Activated CD4-positive, alpha-beta T cell treated with anti-CD3 and anti-CD28 coated beads for 36 hours (primary cell): ENCODE data around the gene CFAP46. TPM values are rescaled to one million over a fixed set of nuclear protein-coding genes. Genes with fewer than 3 reads are reported as not detected.

Source experiments
- ATAC-seq: fragments of 200-7000 bp; cut with Tn5 transposase; one replicate; pipeline ENCODE4 v1.10.0; 2021; ENCODE audit warnings: mild to moderate bottlenecking, moderate library complexity
- CTCF ChIA-PET: fragments of 350-600 bp; sonication (Branson Sonifier 250); formaldehyde crosslinking; loops from one replicate; lab custom pipeline; 2021; ENCODE audit warnings: antibody characterized with exemption; lab: Charles Lee
- POLR2A ChIA-PET: fragments of 350-600 bp; sonication (Branson Sonifier 250); formaldehyde crosslinking; loops from one replicate; lab custom pipeline; 2021; ENCODE audit warnings: antibody characterized with exemption, inconsistent platforms; lab: Charles Lee
- DNase-seq: peaks from one replicate; pipeline ENCODE4 v3.0.0-alpha.2; 2020
- H3K27ac Mint-ChIP-seq: one replicate; pipeline ENCODE4 v1.8.0; 2021; ENCODE audit warnings: mixed read lengths
- H3K27me3 Mint-ChIP-seq: one replicate; pipeline ENCODE4 v1.8.0; 2021; ENCODE audit warnings: mixed read lengths
- H3K36me3 Mint-ChIP-seq: one replicate; pipeline ENCODE4 v1.8.0; 2021; ENCODE audit warnings: low read depth, mixed read lengths
- H3K4me1 Mint-ChIP-seq: one replicate; pipeline ENCODE4 v1.8.0; 2021; ENCODE audit warnings: mixed read lengths
- H3K4me3 Mint-ChIP-seq: one replicate; pipeline ENCODE4 v1.8.0; 2021; ENCODE audit warnings: mild to moderate bottlenecking, moderate library complexity, mixed read lengths
- H3K9me3 Mint-ChIP-seq: one replicate; pipeline ENCODE4 v1.8.0; 2021; ENCODE audit warnings: low read depth, mixed read lengths
- intact Hi-C, 2 experiments: fragments of 100-400 bp; cut with DNase I in 1 of 2; cut with micrococcal nuclease in 1 of 2; formaldehyde crosslinking; loops; one replicate each; pipeline versions ENCODE4 v1.14.2 to v1.15.1; 2022 to 2024; cut with DNase I, micrococcal nuclease
- total RNA-seq, 2 experiments: library from RNA; stranded (reverse); gene quantifications; one replicate each; pipeline ENCODE4 v1.2.3, GENCODE V29; 2021

Gene CFAP46
- total RNA-seq, 2 experiments from 2014 or later = 0.16 to 0.21 TPM

GRCh38 chr10:132884041-132884440 is 58.3 kb downstream of the CFAP46 start:
- no peaks in the 10 kb centered on the region for H3K36me3 Mint-ChIP-seq
- DNase-seq = no peak
- POLR2A ChIA-PET = no interaction called here
- CTCF ChIA-PET = no interaction called here
- no peak for ATAC-seq
- H3K27me3 Mint-ChIP-seq = peaks cover 3% of the 10 kb centered on the region
- no peak overlapping the region for H3K4me3 Mint-ChIP-seq
- no peaks in the 10 kb centered on the region for H3K4me1 Mint-ChIP-seq
- H3K9me3 Mint-ChIP-seq = no peaks in the 10 kb centered on the region
- H3K27ac Mint-ChIP-seq = no peak overlapping the region
- intact Hi-C loops = no loop called here

DNA sequence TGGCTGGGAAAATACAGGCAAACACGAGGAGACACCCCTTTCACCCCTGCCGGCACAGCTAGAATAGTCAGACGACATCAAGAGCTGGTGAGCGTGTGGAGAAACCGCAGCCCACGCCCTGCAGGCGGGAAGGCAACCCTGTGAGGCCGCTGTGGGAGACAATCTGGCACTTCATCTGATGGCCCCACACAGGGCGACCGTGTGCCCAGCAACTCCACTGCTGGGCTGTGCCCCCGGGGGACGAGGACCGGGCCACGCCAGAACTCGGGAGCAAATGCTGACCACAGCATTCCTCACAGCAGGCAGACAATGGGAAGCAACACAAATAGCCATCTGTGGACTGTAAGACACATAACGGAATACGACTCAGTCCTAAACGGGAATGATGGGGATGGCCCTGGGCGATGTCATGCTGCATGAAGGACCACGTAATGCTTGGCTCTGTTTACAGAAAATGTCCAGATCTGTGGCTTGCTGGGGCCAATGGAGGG is 58.9 kb downstream of the CFAP46 start:
- Mint-ChIP-seq H3K9me3 (no peaks in the 10 kb centered on the region), H3K36me3 (no peaks in the 10 kb centered on the region)
- no peak for ATAC-seq

DNA sequence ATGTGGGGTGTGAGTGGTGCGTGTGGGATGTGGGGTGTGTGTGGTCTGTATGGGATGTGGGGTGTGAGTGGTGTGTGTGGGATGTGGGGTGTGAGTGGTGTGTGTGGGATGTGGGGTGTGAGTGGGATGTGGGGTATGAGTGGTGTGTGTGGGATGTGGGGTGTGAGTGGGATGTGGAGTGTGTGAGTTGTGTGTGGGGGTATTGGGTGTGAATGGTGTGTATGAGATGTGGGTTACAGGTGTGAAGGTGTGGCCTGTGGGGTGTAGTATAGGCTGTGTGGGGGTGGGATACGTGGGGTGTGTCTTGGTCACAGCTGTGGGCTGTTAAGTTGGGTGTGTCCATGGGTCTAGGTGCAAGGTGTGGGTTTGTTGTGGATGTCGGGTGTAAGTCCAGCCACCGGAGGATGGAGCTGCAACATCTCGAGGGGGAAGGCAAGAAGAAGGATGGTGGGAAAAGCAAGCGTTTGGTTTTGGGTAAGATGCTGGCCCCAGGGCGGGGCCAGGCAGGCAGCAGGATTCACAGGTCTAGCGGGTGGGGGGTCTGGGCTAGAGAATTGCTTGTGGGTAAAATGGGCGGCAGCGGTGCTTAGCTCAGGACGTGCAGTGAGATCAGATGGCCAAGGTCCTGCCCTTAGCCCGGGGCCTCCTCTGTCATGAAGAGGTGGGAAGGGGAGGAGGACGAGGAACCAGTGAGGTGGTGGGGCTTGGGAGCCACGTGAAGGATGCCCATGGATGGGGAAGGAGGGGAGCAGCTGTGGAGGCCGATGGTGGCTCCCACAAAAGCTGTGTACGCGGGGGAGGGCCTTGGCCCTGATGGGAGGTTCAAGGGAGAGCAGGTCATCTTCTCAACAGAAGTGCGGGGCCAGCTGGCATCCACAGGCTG is 60.1 kb downstream of the CFAP46 start:
- H3K9me3 Mint-ChIP-seq = no peaks in the 10 kb centered on the region
- intact Hi-C loops = no loop called here
- no peaks in the 10 kb centered on the region for H3K4me1 Mint-ChIP-seq
- H3K27ac Mint-ChIP-seq = no peak overlapping the region
- H3K36me3 Mint-ChIP-seq = no peaks in the 10 kb centered on the region
- DNase-seq (no peak), ATAC-seq (no peak)
- CTCF ChIA-PET = no interaction called here
- H3K27me3 Mint-ChIP-seq = peaks cover 7% of the 10 kb centered on the region
- H3K4me3 Mint-ChIP-seq = no peak overlapping the region
- POLR2A ChIA-PET = no interaction called here

More for the DNA sequence above, 58.9 kb downstream of the CFAP46 start:
- no peak for DNase-seq
- CTCF ChIA-PET = interaction anchor here (0.7 kb wide), 1 partner anchor 18 kb away, joined by 3 read pairs; no protein-coding TSS in a partner anchor
- Mint-ChIP-seq H3K27ac (no peak overlapping the region), H3K4me3 (no peak overlapping the region), H3K27me3 (peaks cover 5% of the 10 kb centered on the region), H3K4me1 (no peaks in the 10 kb centered on the region)
- POLR2A ChIA-PET = no interaction called here
- intact Hi-C loops = no loop called here

- Mint-ChIP-seq H3K36me3 (no peaks in the 10 kb centered on the region), H3K9me3 (no peaks in the 10 kb centered on the region), H3K4me1 (no peaks in the 10 kb centered on the region), H3K27me3 (peaks cover 7% of the 10 kb centered on the region), H3K27ac (no peak overlapping the region), H3K4me3 (no peak overlapping the region)
- DNase-seq (no peak), ATAC-seq (no peak)
- ChIA-PET CTCF (interaction anchor here (0.6 kb wide), 2 partner anchors 346 to 407 kb away, joined by 3 to 6 read pairs; no protein-coding TSS in a partner anchor), POLR2A (no interaction called here)
- intact Hi-C loops = no loop called here
Observed at GRCh38 chr10:132881186-132881920, 61.0 kb downstream of the CFAP46 start.

DNA sequence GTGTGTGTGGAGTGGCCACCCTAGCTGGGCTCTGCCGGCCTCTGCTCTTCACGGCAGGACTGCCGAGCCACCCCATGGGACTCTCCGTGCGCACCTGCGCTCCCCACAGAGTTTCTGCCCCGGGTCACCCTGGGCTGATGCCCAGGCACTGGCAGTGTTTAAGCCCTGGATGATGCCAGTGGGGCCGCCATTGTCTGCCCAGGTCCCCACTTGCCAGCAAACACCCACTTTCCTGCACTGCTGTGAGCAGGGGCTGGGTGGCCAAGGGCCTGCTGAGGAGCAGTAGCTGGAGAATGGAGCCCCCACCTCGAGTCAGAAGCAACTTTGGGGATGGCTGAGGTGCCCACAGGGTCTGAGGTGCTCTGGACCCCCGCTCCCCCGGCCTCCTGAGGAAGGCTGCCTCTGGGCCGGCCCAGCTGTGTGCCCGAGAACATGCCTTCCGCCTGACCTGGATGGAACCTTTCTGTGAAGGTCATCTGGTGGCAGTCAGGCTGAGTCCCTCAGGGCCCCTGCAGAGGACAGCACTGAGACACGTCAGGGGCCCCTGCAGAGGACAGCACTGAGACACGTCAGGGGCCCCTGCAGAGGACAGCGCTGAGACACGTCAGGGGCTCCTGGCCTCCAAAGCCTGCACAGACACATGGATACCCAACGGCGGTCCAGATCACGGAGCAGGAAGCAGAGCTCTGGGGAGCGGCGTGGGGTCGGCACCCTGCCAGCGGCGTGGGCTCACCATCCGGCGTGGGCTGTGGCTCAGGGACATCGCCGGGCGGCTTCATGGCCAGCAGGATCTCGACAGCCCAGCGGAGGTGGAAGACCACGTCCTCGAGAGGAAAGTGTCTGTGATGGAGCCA is 62.0 kb downstream of the CFAP46 start:
- intact Hi-C loops = no loop called here
- POLR2A ChIA-PET = no interaction called here
- H3K9me3 Mint-ChIP-seq = peaks cover 2% of the 10 kb centered on the region
- H3K36me3 Mint-ChIP-seq = no peaks in the 10 kb centered on the region
- no peak for ATAC-seq
- no peak overlapping the region for H3K4me3 Mint-ChIP-seq
- CTCF ChIA-PET = no interaction called here
- H3K27ac Mint-ChIP-seq = no peak overlapping the region
- peaks cover 14% of the 10 kb centered on the region for H3K27me3 Mint-ChIP-seq
- no peak for DNase-seq
- H3K4me1 Mint-ChIP-seq = no peaks in the 10 kb centered on the region

GRCh38 chr10:132879408-132880127 is 62.8 kb downstream of the CFAP46 start:
- CTCF ChIA-PET = no interaction called here
- DNase-seq = no peak
- no peak for ATAC-seq
- H3K4me1 Mint-ChIP-seq = no peaks in the 10 kb centered on the region
- intact Hi-C loops = no loop called here
- H3K36me3 Mint-ChIP-seq = no peaks in the 10 kb centered on the region
- no peak overlapping the region for H3K4me3 Mint-ChIP-seq
- peaks cover 16% of the 10 kb centered on the region for H3K27me3 Mint-ChIP-seq
- H3K9me3 Mint-ChIP-seq = peaks cover 4% of the 10 kb centered on the region
- POLR2A ChIA-PET = no interaction called here
- H3K27ac Mint-ChIP-seq = no peak overlapping the region

DNA sequence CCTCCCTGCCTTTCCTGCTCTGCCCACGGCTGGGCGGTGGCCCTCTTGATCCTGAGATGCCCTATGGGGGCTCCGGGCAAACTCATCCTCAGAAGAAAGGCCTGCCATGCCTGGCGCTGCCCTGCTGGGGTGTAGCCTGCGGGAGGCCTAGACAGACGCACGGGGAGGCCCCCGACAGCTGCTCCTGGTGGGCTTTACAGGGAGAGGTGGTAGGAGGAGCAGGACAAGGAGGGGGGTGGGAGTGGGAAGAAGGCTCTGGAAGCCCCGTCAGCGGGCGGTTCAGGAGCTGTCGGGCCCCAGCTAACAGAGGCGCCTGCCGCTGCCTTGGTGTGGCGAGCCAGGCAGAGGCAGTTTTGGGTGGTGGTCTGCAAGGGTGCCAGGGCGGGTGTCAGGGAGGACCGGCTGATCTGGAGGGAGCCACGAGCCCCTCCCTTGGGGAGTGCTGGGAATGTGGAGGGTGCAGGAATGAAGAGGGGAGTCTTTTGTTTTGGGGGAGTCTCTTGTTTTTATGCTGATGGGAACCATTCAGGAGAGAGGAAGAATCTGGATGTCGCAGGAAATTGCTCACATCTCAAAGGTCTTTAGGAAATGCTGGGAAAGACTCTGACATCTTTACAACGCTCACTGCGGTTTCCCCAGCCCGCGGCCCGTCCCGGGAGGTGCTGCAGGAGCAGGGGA is 63.5 kb downstream of the CFAP46 start:
- peaks cover 4% of the 10 kb centered on the region for H3K9me3 Mint-ChIP-seq
- no peak overlapping the region for H3K27ac Mint-ChIP-seq
- no peak for DNase-seq

GRCh38 chr10:132878091-132878729 is 64.2 kb downstream of the CFAP46 start:
- Mint-ChIP-seq H3K4me1 (no peaks in the 10 kb centered on the region), H3K9me3 (peaks cover 4% of the 10 kb centered on the region), H3K36me3 (no peaks in the 10 kb centered on the region), H3K27me3 (peaks cover 19% of the 10 kb centered on the region), H3K4me3 (no peak overlapping the region), H3K27ac (no peak overlapping the region)
- CTCF ChIA-PET = no interaction called here
- POLR2A ChIA-PET = no interaction called here
- DNase-seq = no peak
- no peak for ATAC-seq
- intact Hi-C loops = no loop called here

More for the DNA sequence above, 63.5 kb downstream of the CFAP46 start:
- ATAC-seq = no peak
- ChIA-PET CTCF (no interaction called here), POLR2A (no interaction called here)
- Mint-ChIP-seq H3K4me1 (no peaks in the 10 kb centered on the region), H3K27me3 (peaks cover 16% of the 10 kb centered on the region), H3K4me3 (no peak overlapping the region), H3K36me3 (no peaks in the 10 kb centered on the region)
- intact Hi-C loops = no loop called here

- ChIA-PET CTCF (no interaction called here), POLR2A (no interaction called here)
- no peaks in the 10 kb centered on the region for H3K4me1 Mint-ChIP-seq
- no peaks in the 10 kb centered on the region for H3K36me3 Mint-ChIP-seq
- no peak overlapping the region for H3K4me3 Mint-ChIP-seq
- peaks cover 4% of the 10 kb centered on the region for H3K9me3 Mint-ChIP-seq
- no peak for DNase-seq
- ATAC-seq = no peak
- peaks cover 21% of the 10 kb centered on the region for H3K27me3 Mint-ChIP-seq
- intact Hi-C loops = no loop called here
- H3K27ac Mint-ChIP-seq = no peak overlapping the region
Observed at GRCh38 chr10:132877473-132877872, 64.9 kb downstream of the CFAP46 start.

- H3K27ac Mint-ChIP-seq = no peak overlapping the region
- no peak overlapping the region for H3K4me3 Mint-ChIP-seq
- no peak for DNase-seq
- no peak for ATAC-seq
- ChIA-PET CTCF (no interaction called here), POLR2A (no interaction called here)
- no peaks in the 10 kb centered on the region for H3K36me3 Mint-ChIP-seq
- peaks cover 21% of the 10 kb centered on the region for H3K27me3 Mint-ChIP-seq
- no peaks in the 10 kb centered on the region for H3K4me1 Mint-ChIP-seq
- H3K9me3 Mint-ChIP-seq = peaks cover 4% of the 10 kb centered on the region
- intact Hi-C loops = no loop called here
Observed at GRCh38 chr10:132876993-132877431, 65.4 kb downstream of the CFAP46 start.
